Heart right ventricle (tissue), 16 donors: ENCODE results near the gene MS4A18. TPM values are rescaled to one million over a fixed set of nuclear protein-coding genes. Genes with fewer than 3 reads are reported as not detected.

ENCODE experiments used
- ATAC-seq, 8 donors: fragments of 200-7000 bp; cut with Tn5 transposase; one replicate each; pipeline ENCODE4 v1.9.1; 2020; ENCODE audit warnings: mild to moderate bottlenecking in 8 of 8, moderate library complexity in 8 of 8, moderate number of reproducible peaks in 1 of 8
- DNase-seq, 2 donors: peaks; one replicate each; pipeline ENCODE4 v3.0.0-alpha.2; 2020
- H3K27ac ChIP-seq, 10 donors: fragments of 200-600 bp; sonication (generic) in 2 of 10; one replicate each; pipeline versions ENCODE4 v1.5.0 to v1.8.0; 2020 to 2022; ENCODE audit warnings: mild to moderate bottlenecking in 3 of 10
- H3K27me3 ChIP-seq, 7 donors: fragments of 200-600 bp; one replicate each; pipeline ENCODE4 v1.8.0; 2021 to 2022; ENCODE audit warnings: mild to moderate bottlenecking in 2 of 7
- H3K36me3 ChIP-seq, 9 donors: fragments of 200-600 bp; sonication (generic) in 1 of 9; one replicate each; pipeline versions ENCODE4 v1.5.0 to v1.8.0; 2020 to 2022; ENCODE audit warnings: mild to moderate bottlenecking in 2 of 9
- H3K4me1 ChIP-seq, 9 donors: fragments of 200-600 bp; sonication (generic) in 1 of 9; one replicate each; pipeline versions ENCODE4 v1.5.0 to v1.8.0; 2020 to 2022; ENCODE audit warnings: mild to moderate bottlenecking in 4 of 9
- H3K4me3 ChIP-seq, 10 donors: fragments of 200-600 bp; sonication (generic) in 2 of 10; one replicate each; pipeline versions ENCODE4 v1.5.0 to v1.8.0; 2020 to 2022; ENCODE audit warnings: mild to moderate bottlenecking in 7 of 10, moderate library complexity in 2 of 10
- H3K9me3 ChIP-seq, 11 donors: fragments of 200-600 bp in 10 of 11; sonication (generic) in 2 of 11; one replicate each; pipeline versions ENCODE4 v1.5.0 to v1.8.0; 2013 to 2022; ENCODE audit warnings: mild to moderate bottlenecking in 2 of 11, control low read depth in 1 of 11, moderate library complexity in 1 of 11
- CTCF ChIP-seq, 9 donors: fragments of 200-600 bp; sonication (generic) in 2 of 9; IDR thresholded peaks; one replicate each; pipeline versions ENCODE4 v1.5.0 to v1.8.0; 2021 to 2022; ENCODE audit warnings: antibody characterized with exemption in 9 of 9, mild to moderate bottlenecking in 5 of 9, moderate library complexity in 1 of 9
- WGBS, 2 donors: extraction: QIAGEN DNeasy Blood & Tissue Kit; methylation state at CpG; one replicate each; pipeline ENCODE4 v1.1.7; 2013; ENCODE audit warnings: inconsistent platforms in 1 of 2; 5-methylcytosine and 5-hydroxymethylcytosine counted together
- intact Hi-C, 10 donors: fragments of 100-400 bp; cut with DNase I; formaldehyde crosslinking; loops; one replicate each; pipeline versions ENCODE4 v1.11.1 to v1.14.2; 2022
- polyA plus RNA-seq, 2 donors: library from polyadenylated mRNA; stranded (reverse); fragments of 200-250 nt; gene quantifications; one replicate each; pipeline ENCODE4 v1.2.3, GENCODE V29; 2013
- total RNA-seq, 10 donors: library from RNA; stranded (reverse); fragmentation: NEBNext Ultra II Directional in 3 of 10; extraction: Animal tissue kit (Norgen Biotek cat#: 25700) in 3 of 10; gene quantifications; one replicate each; pipeline versions ENCODE4 v1.2.1 to v1.2.4, GENCODE V29; 2021 to 2023
- donor health status: Arrhythmogenic right ventricular cardiomyopathy.
- donor health status: ischemic (EF 13 %, LVEDD 7.1; RV severe dilation, severe dysfunction).
- donor health status: healthy with polysubstance abuse.
- donor health status: DM: no; HTN: yes; CAD: no.
- donor health status: DM: no; HTN: no; CAD: no.
- donor health status: ischemic (EF 25% LVEDD 6.9; RV normal size, moderate dysfunction).
- donor health status: ischemic (EF 25% LVEDD 5.7; RV mildly dilated, moderate dysfunction).
- donor health status: healthy.
- donor health status: DM: yes; HTN: yes; CAD: no.
- donor health status: Ischemic cardiomyopathy.
- donor health status: ischemic (EF 35%, LVEDD 5.7; RV mildly dilated, moderate dysfunction).
- donor health status: nonischemic (EF 11% LVEDD 7.7; RV severe dilation, severe dysfunction).
- donor health status: DM: yes; HTN: yes; CAD: no.
- donor health status: PGD.
- donor health status: ischemic (EF 29% LVEDD 5.4; RV normal size, mild dysfunction).
- donor health status: nonischemic (EF 23%, LVEDD 6.1; RV moderate dilation, normal function).

Gene MS4A18
- total and polyA plus RNA-seq, 12 donors, result not detected

- Histone ChIP-seq H3K27ac (no peak overlapping the region), H3K36me3 (no peaks in the 10 kb centered on the region), H3K27me3 (peaks cover 0 to 7% (median 0%) of the 10 kb centered on the region in 7 donors), H3K4me3 (no peak overlapping the region), H3K9me3 (no peaks in the 10 kb centered on the region), H3K4me1 (no peaks in the 10 kb centered on the region)
- 60 to 66% methylated on average over 4 of the region's 4 CpGs for WGBS, 2 donors
- ATAC-seq, result no peak
- DNase-seq, result no peak
- no peak for TF ChIP-seq CTCF (IDR thresholded peaks at IDR 0.05)
- intact Hi-C loops, result loop anchor here in 1 of 10 donors (5.0 kb wide), 1 partner anchor 364 kb away; no protein-coding TSS in a partner anchor
These were observed 23.1 kb upstream of the MS4A18 start for GRCh38 chr11:60701469-60701818.

GRCh38 chr11:60703374-60703773 lies 21.1 kb upstream of the MS4A18 start:
- no peaks in the 10 kb centered on the region for H3K36me3 ChIP-seq
- WGBS, 2 donors, result 90 to 92% methylated on average over 12 of the region's 12 CpGs
- no peaks in the 10 kb centered on the region for H3K4me1 ChIP-seq

GRCh38 chr11:60705895-60706294 lies 18.6 kb upstream of the MS4A18 start:
- no peak for DNase-seq
- no peaks in the 10 kb centered on the region for H3K36me3 ChIP-seq
- H3K9me3 ChIP-seq, result no peaks in the 10 kb centered on the region
- no peak overlapping the region for H3K4me3 ChIP-seq
- no peak for ATAC-seq
- intact Hi-C loops, result no loop called here
- TF ChIP-seq CTCF (IDR thresholded peaks at IDR 0.05), result no peak
- no peaks in the 10 kb centered on the region for H3K4me1 ChIP-seq
- 83 to 85% methylated on average over 5 of the region's 5 CpGs for WGBS, 2 donors
- H3K27me3 ChIP-seq, result peaks cover 0 to 10% (median 4%) of the 10 kb centered on the region in 7 donors
- H3K27ac ChIP-seq, result no peak overlapping the region

More at GRCh38 chr11:60703374-60703773, 21.1 kb upstream of the MS4A18 start:
- no peak overlapping the region for H3K4me3 ChIP-seq
- DNase-seq (no peak), ATAC-seq (no peak)
- no peak overlapping the region for H3K27ac ChIP-seq
- no peaks in the 10 kb centered on the region for H3K9me3 ChIP-seq
- H3K27me3 ChIP-seq, result peaks cover 0 to 10% (median 0%) of the 10 kb centered on the region in 7 donors
- TF ChIP-seq CTCF (IDR thresholded peaks at IDR 0.05), result no peak
- intact Hi-C loops, result loop anchor here in 1 of 10 donors (5.0 kb wide), 1 partner anchor 366 kb away; no protein-coding TSS in a partner anchor

GRCh38 chr11:60706931-60707330 lies 17.6 kb upstream of the MS4A18 start:
- Histone ChIP-seq H3K4me1 (no peaks in the 10 kb centered on the region), H3K36me3 (no peaks in the 10 kb centered on the region), H3K4me3 (no peak overlapping the region), H3K9me3 (no peaks in the 10 kb centered on the region), H3K27me3 (peaks cover 0 to 10% (median 4%) of the 10 kb centered on the region in 7 donors), H3K27ac (no peak overlapping the region)
- intact Hi-C loops, result no loop called here
- DNase-seq (no peak), ATAC-seq (no peak)
- WGBS, 2 donors, result 65 to 71% methylated on average over 5 of the region's 5 CpGs
- no peak for TF ChIP-seq CTCF (IDR thresholded peaks at IDR 0.05)
